ENCODE measurements around the gene RRP8. TPM values are rescaled to one million over a fixed set of nuclear protein-coding genes. Genes with fewer than 3 reads are reported as not detected.

The RRP8 gene
- total RNA-seq, 1 experiment from 2014 or later = 10.1 TPM

DNA sequence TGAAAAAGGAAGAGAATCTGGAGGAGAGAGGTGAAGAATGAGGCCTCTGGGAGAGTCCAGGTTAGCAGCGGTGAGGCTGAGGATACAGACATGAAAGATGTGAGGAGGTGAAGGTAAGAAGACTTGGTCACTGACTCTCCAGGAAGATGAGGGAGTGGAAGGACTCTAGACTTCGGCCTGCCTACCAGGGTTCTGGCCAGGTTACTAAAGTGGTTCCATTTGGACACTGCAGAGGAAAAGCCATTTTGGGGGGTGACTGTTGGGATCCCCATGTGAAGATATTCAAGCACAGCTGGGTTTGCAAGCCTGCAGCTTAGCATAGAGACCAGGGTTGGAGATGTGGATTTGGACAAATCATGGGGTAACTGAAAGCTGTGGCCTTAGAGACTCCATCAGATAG, 44.4 kb upstream of the RRP8 start:
- no peaks in the 10 kb centered on the region for H3K9me3 ChIP-seq (ENCODE audit: insufficient read depth, low read depth)
- H4K20me1 ChIP-seq (ENCODE audit: insufficient read depth) = no peaks in the 10 kb centered on the region
- H3K79me2 ChIP-seq (ENCODE audit: low read depth) = no peaks in the 10 kb centered on the region
- H3F3A ChIP-seq (ENCODE audit: insufficient read depth, low read depth) = no peaks in the 10 kb centered on the region
- no peak for TF ChIP-seq EZH2 (IDR thresholded peaks at IDR 0.05; ENCODE audit: low read depth)
- TF ChIP-seq, protein P1, sequence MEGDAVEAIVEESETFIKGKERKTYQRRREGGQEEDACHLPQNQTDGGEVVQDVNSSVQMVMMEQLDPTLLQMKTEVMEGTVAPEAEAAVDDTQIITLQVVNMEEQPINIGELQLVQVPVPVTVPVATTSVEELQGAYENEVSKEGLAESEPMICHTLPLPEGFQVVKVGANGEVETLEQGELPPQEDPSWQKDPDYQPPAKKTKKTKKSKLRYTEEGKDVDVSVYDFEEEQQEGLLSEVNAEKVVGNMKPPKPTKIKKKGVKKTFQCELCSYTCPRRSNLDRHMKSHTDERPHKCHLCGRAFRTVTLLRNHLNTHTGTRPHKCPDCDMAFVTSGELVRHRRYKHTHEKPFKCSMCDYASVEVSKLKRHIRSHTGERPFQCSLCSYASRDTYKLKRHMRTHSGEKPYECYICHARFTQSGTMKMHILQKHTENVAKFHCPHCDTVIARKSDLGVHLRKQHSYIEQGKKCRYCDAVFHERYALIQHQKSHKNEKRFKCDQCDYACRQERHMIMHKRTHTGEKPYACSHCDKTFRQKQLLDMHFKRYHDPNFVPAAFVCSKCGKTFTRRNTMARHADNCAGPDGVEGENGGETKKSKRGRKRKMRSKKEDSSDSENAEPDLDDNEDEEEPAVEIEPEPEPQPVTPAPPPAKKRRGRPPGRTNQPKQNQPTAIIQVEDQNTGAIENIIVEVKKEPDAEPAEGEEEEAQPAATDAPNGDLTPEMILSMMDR (conservative IDR thresholded peaks at IDR 0.05) = no peak
- H2AFZ ChIP-seq = no peak overlapping the region
- H3K27me3 ChIP-seq (ENCODE audit: insufficient read depth, low read depth) = peaks cover 2% of the 10 kb centered on the region; the same call in 1 of the 2 replicates
- DNase-seq = no peak
- no peaks in the 10 kb centered on the region for H3K36me3 ChIP-seq (ENCODE audit: low read depth)
- no peak overlapping the region for H3K27ac ChIP-seq
- CTCF ChIA-PET = no interaction called here
- H3K4me1 ChIP-seq (replicated peaks; ENCODE audit: insufficient read depth) = no peaks in the 10 kb centered on the region
- BruUV-seq (replicated peaks) = no TSS peak
- H3K9me2 ChIP-seq (ENCODE audit: insufficient read depth) = no peaks in the 10 kb centered on the region
- no peak overlapping the region for H3K4me3 ChIP-seq
- intact Hi-C loops (cut with micrococcal nuclease; ENCODE audit: unreplicated experiment) = no loop called here
- no peak overlapping the region for H3K4me2 ChIP-seq
- POLR2A ChIA-PET (ENCODE audit: unreplicated experiment) = no interaction called here

DNA sequence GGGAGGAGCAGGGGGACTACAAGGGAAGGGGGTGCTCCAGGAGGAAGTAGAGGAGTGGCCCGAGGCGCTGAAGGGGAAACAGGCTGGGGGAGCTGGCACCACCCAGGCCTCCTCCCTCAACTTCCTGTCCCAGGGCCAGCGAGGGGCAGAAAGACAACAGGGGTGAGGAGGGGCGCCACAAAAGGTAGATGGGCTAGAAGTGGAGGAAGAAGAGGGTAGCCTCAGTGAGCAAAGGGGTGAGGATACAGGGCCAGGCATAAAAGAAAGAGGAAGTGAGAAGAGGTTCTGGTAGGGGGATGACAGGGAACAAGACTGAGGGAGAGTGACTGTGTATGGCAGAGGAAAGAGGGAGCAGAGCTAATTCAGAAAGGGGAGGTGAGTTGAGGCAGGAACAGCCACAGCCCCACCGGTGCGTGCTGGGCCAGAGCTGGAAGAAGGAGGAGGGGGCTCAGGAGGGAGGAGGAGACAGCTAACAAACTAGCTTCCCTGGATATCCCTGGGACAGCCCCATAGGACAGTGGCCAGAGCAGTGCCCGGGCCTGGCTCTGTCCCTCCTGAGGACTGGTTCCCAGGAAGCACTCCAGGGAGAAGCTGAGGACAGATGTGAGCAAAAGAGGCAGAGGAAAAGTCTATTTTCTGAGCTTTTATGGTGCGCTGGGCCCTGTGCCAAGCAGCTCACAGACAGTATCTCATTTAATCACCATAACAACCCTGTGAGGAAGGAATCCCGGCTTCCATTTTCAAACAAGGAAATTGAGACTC, 43.7 kb upstream of the RRP8 start:
- no peaks in the 10 kb centered on the region for H3K9me2 ChIP-seq (ENCODE audit: insufficient read depth)
- TF ChIP-seq, protein P1 (conservative IDR thresholded peaks at IDR 0.05) = no peak
- no peak for TF ChIP-seq EZH2 (IDR thresholded peaks at IDR 0.05; ENCODE audit: low read depth)
- H3F3A ChIP-seq (ENCODE audit: insufficient read depth, low read depth) = no peaks in the 10 kb centered on the region
- H3K27ac ChIP-seq = no peak overlapping the region
- no peak overlapping the region for H2AFZ ChIP-seq
- H3K27me3 ChIP-seq (ENCODE audit: insufficient read depth, low read depth) = peaks cover 2% of the 10 kb centered on the region; the same call in 1 of the 2 replicates
- ChIA-PET CTCF (interaction anchor here (0.6 kb wide), 1 partner anchor 67 kb away, joined by 6 read pairs; no protein-coding TSS in a partner anchor), POLR2A (ENCODE audit: unreplicated experiment) (no interaction called here)
- no peaks in the 10 kb centered on the region for H3K9me3 ChIP-seq (ENCODE audit: insufficient read depth, low read depth)
- no peak overlapping the region for H3K4me2 ChIP-seq
- H3K36me3 ChIP-seq (ENCODE audit: low read depth) = no peaks in the 10 kb centered on the region
- no peaks in the 10 kb centered on the region for H3K4me1 ChIP-seq (replicated peaks; ENCODE audit: insufficient read depth)
- DNase-seq = no peak
- no peaks in the 10 kb centered on the region for H4K20me1 ChIP-seq (ENCODE audit: insufficient read depth)
- H3K79me2 ChIP-seq (ENCODE audit: low read depth) = no peaks in the 10 kb centered on the region
- intact Hi-C loops (cut with micrococcal nuclease; ENCODE audit: unreplicated experiment) = no loop called here
- H3K4me3 ChIP-seq = no peak overlapping the region
- BruUV-seq (replicated peaks) = no TSS peak

DNA sequence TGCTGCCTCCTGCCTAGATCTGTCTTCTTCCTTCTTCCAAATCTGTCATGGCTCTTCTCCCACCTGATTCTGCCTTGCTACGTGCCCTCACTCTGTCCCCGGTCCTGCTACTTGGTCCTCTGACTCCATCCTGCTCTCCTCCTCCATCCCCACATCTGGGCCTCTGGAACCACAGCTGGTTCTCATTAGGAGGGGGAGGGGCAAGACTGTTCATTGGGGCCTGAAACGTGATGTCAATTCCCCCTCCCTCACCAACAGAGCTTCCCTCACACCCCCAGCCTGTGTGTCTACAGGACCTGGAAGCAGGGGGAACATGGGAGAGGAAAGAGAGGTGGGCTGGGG, 43.1 kb upstream of the RRP8 start:
- no peak overlapping the region for H3K27ac ChIP-seq

More for the DNA sequence above, 43.1 kb upstream of the RRP8 start:
- Histone ChIP-seq H4K20me1 (ENCODE audit: insufficient read depth) (no peaks in the 10 kb centered on the region), H3K27me3 (ENCODE audit: insufficient read depth, low read depth) (peaks cover 2% of the 10 kb centered on the region; the same call in 1 of the 2 replicates), H3K9me2 (ENCODE audit: insufficient read depth) (no peaks in the 10 kb centered on the region), H3F3A (ENCODE audit: insufficient read depth, low read depth) (no peaks in the 10 kb centered on the region), H3K79me2 (ENCODE audit: low read depth) (no peaks in the 10 kb centered on the region), H3K4me3 (no peak overlapping the region), H2AFZ (no peak overlapping the region), H3K4me2 (no peak overlapping the region), H3K36me3 (ENCODE audit: low read depth) (no peaks in the 10 kb centered on the region), H3K9me3 (ENCODE audit: insufficient read depth, low read depth) (no peaks in the 10 kb centered on the region), H3K4me1 (replicated peaks; ENCODE audit: insufficient read depth) (no peaks in the 10 kb centered on the region)
- TF ChIP-seq, protein P1 (conservative IDR thresholded peaks at IDR 0.05) = no peak
- TF ChIP-seq EZH2 (IDR thresholded peaks at IDR 0.05; ENCODE audit: low read depth) = no peak
- intact Hi-C loops (cut with micrococcal nuclease; ENCODE audit: unreplicated experiment) = no loop called here
- BruUV-seq (replicated peaks) = no TSS peak
- no peak for DNase-seq
- ChIA-PET CTCF (interaction anchor here (0.6 kb wide), 1 partner anchor 66 kb away, joined by 6 read pairs; no protein-coding TSS in a partner anchor), POLR2A (ENCODE audit: unreplicated experiment) (no interaction called here)
